Esophagus muscularis mucosa (tissue), 4 donors: Measurements from ENCODE around the gene OR52B6. TPM values are rescaled to one million over a fixed set of nuclear protein-coding genes. Genes with fewer than 3 reads are reported as not detected.

Source experiments
- DNase-seq: peaks from one replicate; pipeline ENCODE4 v3.0.0-alpha.2; 2017; ENCODE audit errors: extremely low spot score
- H3K27ac ChIP-seq, 4 donors: fragments of 200-600 bp; sonication (generic); replicated peaks in 1 of 4; 1 replicate in 3 of 4; 2 replicates in 1 of 4; pipeline ENCODE4 v1.5.1; 2016 to 2019; ENCODE audit warnings: mild to moderate bottlenecking in 1 of 4
- H3K27me3 ChIP-seq, 4 donors: fragments of 200-600 bp; sonication (generic); one replicate each; pipeline versions ENCODE4 v1.5.1 to v1.6.0; 2016 to 2019
- H3K36me3 ChIP-seq, 4 donors: fragments of 200-600 bp; sonication (generic); one replicate each; pipeline ENCODE4 v1.5.1; 2016 to 2019
- H3K4me1 ChIP-seq, 4 donors: fragments of 200-600 bp; sonication (generic); one replicate each; pipeline ENCODE4 v1.5.1; 2016 to 2019
- H3K4me3 ChIP-seq, 4 donors: fragments of 200-600 bp; sonication (generic); 1 replicate in 2 of 4; 2 replicates in 2 of 4; pipeline ENCODE4 v1.5.1; 2016 to 2019; ENCODE audit warnings: mild to moderate bottlenecking in 4 of 4, moderate library complexity in 1 of 4
- H3K9me3 ChIP-seq, 4 donors: fragments of 200-600 bp; sonication (generic); 1 replicate in 3 of 4; 2 replicates in 1 of 4; pipeline ENCODE4 v1.5.1; 2016 to 2019
- EP300 ChIP-seq: sonication (generic); formaldehyde crosslinking; IDR thresholded peaks from one replicate; pipeline ENCODE4 v1.6.1; 2017; ENCODE audit warnings: antibody characterized with exemption
- POLR2A ChIP-seq: fragments of 450-650 bp; IDR thresholded peaks from one replicate; pipeline ENCODE4 v1.6.1; 2017; ENCODE audit warnings: antibody characterized with exemption, moderate library complexity, mild to moderate bottlenecking, low read depth
- POLR2AphosphoS5 ChIP-seq, 2 donors: sonication (generic); formaldehyde crosslinking; IDR thresholded peaks; one replicate each; pipeline ENCODE4 v1.6.1; 2017; ENCODE audit warnings: antibody characterized with exemption in 2 of 2
- WGBS: methylation state at CpG from one replicate; pipeline ENCODE4 v1.1.5; 2018; 5-methylcytosine and 5-hydroxymethylcytosine counted together
- intact Hi-C: fragments of 100-400 bp; cut with DNase I; formaldehyde crosslinking; loops from one replicate; pipeline ENCODE4 v1.15.1; 2023
- total RNA-seq, 4 donors: library from RNA; depleted of rRNA; stranded (reverse); fragments of >200 nt; gene quantifications; one replicate each; pipeline versions ENCODE4 v1.1.0 to v1.2.1, GENCODE V29; 2016
- TF ChIP-seq, protein P1 (sequence below), 3 experiments: fragments of 200-600 bp in 2 of 3; fragments of 450-650 bp in 1 of 3; sonication (generic) in 2 of 3; IDR thresholded peaks; one replicate each; pipeline ENCODE4 v1.5.1; 2017 to 2019; ENCODE audit warnings: antibody characterized with exemption in 3 of 3, mild to moderate bottlenecking in 2 of 3, moderate library complexity in 1 of 3

Gene OR52B6
- total RNA-seq, 4 donors from 2014 or later: not detected

DNA sequence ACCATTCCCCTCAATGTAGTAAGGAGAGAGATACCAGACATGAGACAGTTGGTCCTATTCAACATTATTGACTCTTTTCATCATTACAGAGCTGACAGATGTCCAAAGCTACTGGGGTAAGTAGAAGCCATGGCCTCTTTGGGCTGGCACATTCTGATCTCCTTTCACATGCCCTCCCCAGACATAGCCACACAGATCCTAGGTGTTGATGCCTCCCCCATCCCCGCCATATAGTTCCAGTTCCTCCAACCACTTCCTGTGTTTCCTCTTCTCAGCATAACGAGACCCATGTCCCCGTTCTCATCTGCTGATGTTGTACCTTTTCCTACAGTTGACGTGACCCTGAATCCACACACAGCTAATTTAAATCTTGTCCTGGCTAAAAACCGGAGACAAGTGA, 29.8 kb downstream of the OR52B6 start:
- H3K4me1 ChIP-seq: peaks cover 0 to 11% (median 6%) of the 10 kb centered on the region in 4 donors
- 83% methylated on average over 5 of the region's 5 CpGs for WGBS
- no peak overlapping the region for H3K27ac ChIP-seq
- H3K36me3 ChIP-seq: peaks cover 0 to 14% (median 3%) of the 10 kb centered on the region in 4 donors
- H3K9me3 ChIP-seq: no peaks in the 10 kb centered on the region
- TF ChIP-seq, protein P1, sequence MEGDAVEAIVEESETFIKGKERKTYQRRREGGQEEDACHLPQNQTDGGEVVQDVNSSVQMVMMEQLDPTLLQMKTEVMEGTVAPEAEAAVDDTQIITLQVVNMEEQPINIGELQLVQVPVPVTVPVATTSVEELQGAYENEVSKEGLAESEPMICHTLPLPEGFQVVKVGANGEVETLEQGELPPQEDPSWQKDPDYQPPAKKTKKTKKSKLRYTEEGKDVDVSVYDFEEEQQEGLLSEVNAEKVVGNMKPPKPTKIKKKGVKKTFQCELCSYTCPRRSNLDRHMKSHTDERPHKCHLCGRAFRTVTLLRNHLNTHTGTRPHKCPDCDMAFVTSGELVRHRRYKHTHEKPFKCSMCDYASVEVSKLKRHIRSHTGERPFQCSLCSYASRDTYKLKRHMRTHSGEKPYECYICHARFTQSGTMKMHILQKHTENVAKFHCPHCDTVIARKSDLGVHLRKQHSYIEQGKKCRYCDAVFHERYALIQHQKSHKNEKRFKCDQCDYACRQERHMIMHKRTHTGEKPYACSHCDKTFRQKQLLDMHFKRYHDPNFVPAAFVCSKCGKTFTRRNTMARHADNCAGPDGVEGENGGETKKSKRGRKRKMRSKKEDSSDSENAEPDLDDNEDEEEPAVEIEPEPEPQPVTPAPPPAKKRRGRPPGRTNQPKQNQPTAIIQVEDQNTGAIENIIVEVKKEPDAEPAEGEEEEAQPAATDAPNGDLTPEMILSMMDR (IDR thresholded peaks at IDR 0.05): no peak
- no peak for TF ChIP-seq POLR2A
- TF ChIP-seq POLR2AphosphoS5 (IDR thresholded peaks at IDR 0.05): no peak
- TF ChIP-seq EP300: no peak
- no peak overlapping the region for H3K4me3 ChIP-seq
- no peaks in the 10 kb centered on the region for H3K27me3 ChIP-seq
- DNase-seq: no peak
- intact Hi-C loops: no loop called here

DNA sequence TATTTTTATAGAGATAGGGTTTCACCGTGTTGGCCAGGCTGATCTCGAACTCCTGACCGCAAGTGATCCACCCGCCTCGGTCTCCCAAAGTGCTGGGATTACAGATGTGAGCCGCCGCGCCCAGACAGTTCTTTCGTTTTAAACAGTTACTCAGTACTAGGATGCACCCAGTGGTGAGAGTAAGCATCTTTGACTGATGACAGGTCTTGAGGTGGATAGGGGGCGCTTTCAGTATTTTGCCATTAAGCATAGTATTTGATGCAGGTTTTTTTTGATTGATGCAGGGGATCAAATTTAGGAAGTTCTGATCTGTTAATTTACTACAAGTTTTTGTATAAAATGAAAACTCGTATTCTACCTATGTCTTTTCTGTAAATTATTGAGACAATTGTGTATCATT, 30.9 kb downstream of the OR52B6 start:
- DNase-seq: no peak
- H3K27me3 ChIP-seq: no peaks in the 10 kb centered on the region
- intact Hi-C loops: no loop called here
- H3K9me3 ChIP-seq: no peaks in the 10 kb centered on the region
- H3K4me1 ChIP-seq: no peaks in the 10 kb centered on the region
- peaks cover 0 to 14% (median 3%) of the 10 kb centered on the region in 4 donors for H3K36me3 ChIP-seq
- WGBS: 91% methylated on average over 11 of the region's 11 CpGs
- H3K4me3 ChIP-seq: no peak overlapping the region
- no peak overlapping the region for H3K27ac ChIP-seq
- no peak for TF ChIP-seq EP300
- TF ChIP-seq POLR2AphosphoS5 (IDR thresholded peaks at IDR 0.05): no peak
- TF ChIP-seq POLR2A: no peak
- TF ChIP-seq, protein P1 (IDR thresholded peaks at IDR 0.05): no peak

DNA sequence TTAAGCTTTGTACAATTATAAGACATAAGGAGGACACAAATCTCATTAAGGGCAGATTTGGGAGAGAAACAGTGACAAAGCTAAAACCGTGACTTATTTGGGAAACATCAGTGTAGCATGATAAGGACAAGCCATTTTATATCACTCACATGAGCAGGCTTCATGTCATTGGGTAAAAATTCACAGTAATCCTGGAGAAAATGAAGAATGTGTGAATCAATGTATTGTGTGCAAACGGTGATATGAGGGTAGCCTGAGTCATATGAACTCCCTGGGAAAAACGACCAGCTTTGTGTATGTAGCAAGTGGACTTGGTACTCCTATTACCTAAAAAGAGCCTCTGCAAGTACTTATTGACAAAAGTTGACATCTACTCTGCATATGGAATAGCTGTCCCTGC, 38.1 kb downstream of the OR52B6 start:
- intact Hi-C loops: no loop called here
- no peak for DNase-seq
- Histone ChIP-seq H3K9me3 (no peaks in the 10 kb centered on the region), H3K4me3 (no peak overlapping the region), H3K36me3 (no peaks in the 10 kb centered on the region), H3K27me3 (no peaks in the 10 kb centered on the region), H3K4me1 (peaks cover 9 to 16% (median 14%) of the 10 kb centered on the region in 4 donors), H3K27ac (no peak overlapping the region)
- WGBS: 75% methylated on average over 3 of the region's 3 CpGs
- TF ChIP-seq EP300 (no peak), POLR2AphosphoS5 (IDR thresholded peaks at IDR 0.05) (no peak), POLR2A (no peak)
- TF ChIP-seq, protein P1 (IDR thresholded peaks at IDR 0.05): no peak

DNA sequence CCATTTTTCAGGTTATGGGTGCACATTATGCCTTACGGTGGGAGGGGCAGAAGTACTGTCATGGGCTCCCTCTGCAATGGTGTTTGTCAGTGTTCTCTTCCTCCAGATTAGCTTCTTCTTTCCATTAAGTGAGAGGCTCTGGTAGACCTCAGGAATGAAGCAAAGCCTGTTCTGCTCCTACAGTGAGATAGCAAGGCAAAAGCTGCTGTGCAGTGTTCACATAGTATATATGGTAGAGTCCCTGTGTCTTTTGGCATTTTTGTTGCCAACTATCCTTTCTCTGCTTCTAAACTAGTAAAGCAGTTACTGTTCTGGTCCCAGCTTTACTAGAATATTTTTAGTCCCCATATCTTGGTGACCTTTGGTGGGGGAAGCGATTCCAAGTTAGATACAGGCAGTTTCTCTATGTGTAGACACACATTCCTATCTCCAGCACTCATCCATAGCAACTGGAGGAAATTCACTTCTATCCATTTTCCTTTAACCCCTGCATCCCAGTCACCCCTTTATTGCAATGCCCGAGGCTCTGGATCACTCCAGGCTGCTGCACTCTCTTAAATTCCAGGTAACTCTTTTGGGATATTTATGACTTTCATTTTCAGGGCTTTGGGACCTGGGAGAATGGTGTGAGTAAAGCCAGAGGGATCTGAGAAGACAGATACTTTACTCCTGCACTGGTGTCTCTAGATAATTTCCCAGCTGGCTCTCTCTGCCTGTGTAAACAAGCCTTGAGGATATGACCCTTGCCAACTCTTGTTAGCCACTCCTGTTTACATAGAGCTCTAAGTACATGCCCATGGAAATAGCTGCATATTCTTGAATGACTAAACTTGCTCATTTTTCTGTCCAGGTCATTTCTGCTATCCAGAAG, 40.2 kb downstream of the OR52B6 start:
- no peaks in the 10 kb centered on the region for H3K36me3 ChIP-seq

More for the DNA sequence above, 40.2 kb downstream of the OR52B6 start:
- H3K9me3 ChIP-seq: no peaks in the 10 kb centered on the region
- 39% methylated on average over 3 of the region's 3 CpGs for WGBS
- H3K27ac ChIP-seq: peak overlapping the region in 3 of 4 donors; percentile 26 to 41 (median 40)
- TF ChIP-seq, protein P1 (IDR thresholded peaks at IDR 0.05): no peak
- no peak for TF ChIP-seq POLR2A
- TF ChIP-seq EP300: no peak
- TF ChIP-seq POLR2AphosphoS5 (IDR thresholded peaks at IDR 0.05): no peak
- DNase-seq: no peak
- H3K27me3 ChIP-seq: no peaks in the 10 kb centered on the region
- intact Hi-C loops: no loop called here
- H3K4me3 ChIP-seq: no peak overlapping the region
- H3K4me1 ChIP-seq: peaks cover 22 to 32% (median 26%) of the 10 kb centered on the region in 4 donors
